NCI-H2029 treated with DMSO at 0.1 percent for 48 hours (cell line): Measurements from ENCODE around the gene MAP2K3.

Source experiments
- DNase-seq: peaks from one replicate; lab custom pipeline; 2025; lab: John Stamatoyannopoulos, UW

The MAP2K3 gene

GRCh38 chr17:21252796-21253645, 31.5 kb upstream of the MAP2K3 start, which contains the start of gene NATD1:
TSS of gene NATD1 (minus strand) at chr17:21253410. CDS start at chr17:21253264, 146 bp downstream.
- no peak for DNase-seq

- DNase-seq: no peak
Measured at GRCh38 chr17:21253646-21254441, 30.7 kb upstream of the MAP2K3 start.

GRCh38 chr17:21258593-21258992, 25.9 kb upstream of the MAP2K3 start:
- no peak for DNase-seq

GRCh38 chr17:21262259-21262993, 22.1 kb upstream of the MAP2K3 start:
- DNase-seq: no peak

GRCh38 chr17:21263376-21263775, 21.1 kb upstream of the MAP2K3 start:
- DNase-seq: no peak

- no peak for DNase-seq
Measured at GRCh38 chr17:21268596-21269188, 15.8 kb upstream of the MAP2K3 start.

GRCh38 chr17:21269394-21269793, 15.1 kb upstream of the MAP2K3 start:
- no peak for DNase-seq

- DNase-seq: no peak
Measured at GRCh38 chr17:21271454-21272183, 12.9 kb upstream of the MAP2K3 start.

GRCh38 chr17:21272250-21272649, 12.3 kb upstream of the MAP2K3 start:
- DNase-seq: no peak

GRCh38 chr17:21272881-21273792, 11.4 kb upstream of the MAP2K3 start:
- no peak for DNase-seq

GRCh38 chr17:21275047-21275578, 9.4 kb upstream of the MAP2K3 start:
- DNase-seq: no peak

GRCh38 chr17:21275579-21276263, 8.8 kb upstream of the MAP2K3 start:
- no peak for DNase-seq

GRCh38 chr17:21276264-21276588, 8.3 kb upstream of the MAP2K3 start:
- DNase-seq: no peak

GRCh38 chr17:21277332-21277731, 7.2 kb upstream of the MAP2K3 start:
- DNase-seq: no peak

GRCh38 chr17:21278450-21279197, 5.9 kb upstream of the MAP2K3 start:
- no peak for DNase-seq

GRCh38 chr17:21279198-21279535, 5.3 kb upstream of the MAP2K3 start:
- DNase-seq: no peak

GRCh38 chr17:21279582-21279981, 4.9 kb upstream of the MAP2K3 start:
- no peak for DNase-seq

GRCh38 chr17:21280081-21280518, 4.4 kb upstream of the MAP2K3 start:
- DNase-seq: peak; percentile 14

GRCh38 chr17:21282231-21282630, 2.3 kb upstream of the MAP2K3 start:
- DNase-seq: no peak
